HL-60 (cell line): ENCODE results near the gene TBL1XR1.

ENCODE experiments used
- POLR2AphosphoS5 ChIP-seq: IDR thresholded peaks from 2 replicates; pipeline ENCODE4 v1.6.1; 2012; ENCODE audit warnings: low read depth
- TF ChIP-seq, protein P1 (sequence below): IDR thresholded peaks from one replicate; pipeline ENCODE4 v1.5.1; 2011; ENCODE audit warnings: low read length, control low read depth, inconsistent platforms; ENCODE audit not compliant: insufficient read depth

DNA sequence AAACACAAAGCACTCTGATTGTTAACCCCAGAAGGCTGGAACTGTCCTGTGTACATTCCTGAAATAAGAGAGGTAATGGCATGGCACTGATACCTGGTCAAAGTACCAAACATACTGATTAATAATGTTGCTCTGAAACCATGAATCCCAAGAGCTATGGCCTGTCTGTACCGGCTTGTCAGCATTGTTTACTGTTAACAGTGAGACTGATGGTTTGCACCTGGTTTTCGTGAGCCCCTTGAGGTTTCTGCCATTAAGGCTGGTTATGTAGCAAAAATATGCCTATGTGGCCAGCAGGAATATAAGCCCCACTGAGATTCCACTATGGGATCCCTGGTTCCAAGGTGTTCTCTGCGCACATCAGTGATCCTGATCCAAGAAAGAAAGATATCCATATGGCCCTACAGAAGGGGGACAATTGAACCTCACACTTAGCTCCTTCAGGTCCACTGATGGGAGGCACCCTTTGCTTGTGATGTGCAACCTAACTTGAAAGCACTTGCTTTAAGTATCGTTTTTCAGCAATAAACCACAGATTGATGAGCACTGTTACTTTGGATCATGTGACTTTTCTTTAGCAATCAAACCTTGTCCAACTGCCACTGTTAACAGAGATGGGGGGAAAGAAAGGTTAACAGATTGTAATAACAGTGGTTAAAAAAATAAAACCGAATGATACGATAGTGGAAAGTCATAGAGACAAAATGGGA, 65.2 kb downstream of the TBL1XR1 start:
- TF ChIP-seq, protein P1, sequence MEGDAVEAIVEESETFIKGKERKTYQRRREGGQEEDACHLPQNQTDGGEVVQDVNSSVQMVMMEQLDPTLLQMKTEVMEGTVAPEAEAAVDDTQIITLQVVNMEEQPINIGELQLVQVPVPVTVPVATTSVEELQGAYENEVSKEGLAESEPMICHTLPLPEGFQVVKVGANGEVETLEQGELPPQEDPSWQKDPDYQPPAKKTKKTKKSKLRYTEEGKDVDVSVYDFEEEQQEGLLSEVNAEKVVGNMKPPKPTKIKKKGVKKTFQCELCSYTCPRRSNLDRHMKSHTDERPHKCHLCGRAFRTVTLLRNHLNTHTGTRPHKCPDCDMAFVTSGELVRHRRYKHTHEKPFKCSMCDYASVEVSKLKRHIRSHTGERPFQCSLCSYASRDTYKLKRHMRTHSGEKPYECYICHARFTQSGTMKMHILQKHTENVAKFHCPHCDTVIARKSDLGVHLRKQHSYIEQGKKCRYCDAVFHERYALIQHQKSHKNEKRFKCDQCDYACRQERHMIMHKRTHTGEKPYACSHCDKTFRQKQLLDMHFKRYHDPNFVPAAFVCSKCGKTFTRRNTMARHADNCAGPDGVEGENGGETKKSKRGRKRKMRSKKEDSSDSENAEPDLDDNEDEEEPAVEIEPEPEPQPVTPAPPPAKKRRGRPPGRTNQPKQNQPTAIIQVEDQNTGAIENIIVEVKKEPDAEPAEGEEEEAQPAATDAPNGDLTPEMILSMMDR, result no peak
- TF ChIP-seq POLR2AphosphoS5, result no peak
